HEK293T (cell line): Measurements from ENCODE around the gene RHEX.

Experiments used
- CTCF ChIA-PET: fragments of 350-600 bp; formaldehyde crosslinking; extraction: SDS; loops from one replicate; lab custom pipeline; 2021; ENCODE audit warnings: antibody characterized with exemption, inconsistent platforms; lab: Yijun Ruan, JAX
- POLR2A ChIA-PET: fragments of 350-600 bp; formaldehyde crosslinking; extraction: SDS; loops from one replicate; lab custom pipeline; 2020; ENCODE audit warnings: antibody characterized with exemption, inconsistent platforms; lab: Yijun Ruan, JAX
- DNase-seq: peaks from one replicate; pipeline ENCODE4 v3.0.0; 2012; ENCODE audit warnings: mixed read lengths; ENCODE audit errors: extremely low spot score
- ARNT ChIP-seq: fragments of 450-650 bp; IDR thresholded peaks from 2 replicates; pipeline ENCODE4 v1.6.1; 2017; ENCODE audit warnings: mild to moderate bottlenecking
- BHLHE40 ChIP-seq: fragments of 450-650 bp; IDR thresholded peaks from 2 replicates; pipeline ENCODE4 v1.6.1; 2016; ENCODE audit warnings: mild to moderate bottlenecking, moderate library complexity, borderline replicate concordance
- CTBP1 ChIP-seq: fragments of 450-650 bp; IDR thresholded peaks from 2 replicates; pipeline ENCODE4 v1.6.1; 2016; ENCODE audit warnings: borderline replicate concordance
- ELF4 ChIP-seq: fragments of 450-650 bp; IDR thresholded peaks from 2 replicates; pipeline ENCODE4 v1.6.1; 2017; ENCODE audit warnings: antibody characterized with exemption
- FOXA1 ChIP-seq: fragments of 450-650 bp; IDR thresholded peaks from 2 replicates; pipeline ENCODE4 v1.6.1; 2016; ENCODE audit warnings: mild to moderate bottlenecking
- FOXK2 ChIP-seq: fragments of 450-650 bp; IDR thresholded peaks from 2 replicates; pipeline ENCODE4 v1.6.1; 2016; ENCODE audit warnings: mild to moderate bottlenecking
- FOXM1 ChIP-seq: fragments of 450-650 bp; IDR thresholded peaks from 2 replicates; pipeline ENCODE4 v1.6.1; 2017; ENCODE audit warnings: mild to moderate bottlenecking, borderline replicate concordance
- HDGF ChIP-seq: fragments of 450-650 bp; IDR thresholded peaks from 2 replicates; pipeline ENCODE4 v1.6.1; 2017; ENCODE audit warnings: antibody characterized with exemption, borderline replicate concordance
- L3MBTL2 ChIP-seq: fragments of 450-650 bp; conservative IDR thresholded peaks from 2 replicates; pipeline ENCODE4 v1.6.1; 2016; ENCODE audit warnings: mild to moderate bottlenecking
- LEF1 ChIP-seq: fragments of 450-650 bp; IDR thresholded peaks from 2 replicates; pipeline ENCODE4 v1.6.1; 2017; ENCODE audit warnings: mild to moderate bottlenecking, borderline replicate concordance
- NFRKB ChIP-seq: fragments of 450-650 bp; IDR thresholded peaks from 2 replicates; pipeline ENCODE4 v1.6.1; 2016; ENCODE audit warnings: mild to moderate bottlenecking, moderate library complexity
- SP1 ChIP-seq: fragments of 450-650 bp; IDR thresholded peaks from 2 replicates; pipeline ENCODE4 v1.6.1; 2017
- SUZ12 ChIP-seq: fragments of 450-650 bp; IDR thresholded peaks from 2 replicates; pipeline ENCODE4 v1.6.1; 2016; ENCODE audit warnings: mild to moderate bottlenecking
- TARDBP ChIP-seq: fragments of 450-650 bp; IDR thresholded peaks from 2 replicates; pipeline ENCODE4 v1.6.1; 2016
- ZNF384 ChIP-seq: fragments of 450-650 bp; IDR thresholded peaks from 2 replicates; pipeline ENCODE4 v1.6.1; 2016
- TF ChIP-seq, protein P1 (sequence below): fragments of 450-650 bp; IDR thresholded peaks from 2 replicates; pipeline ENCODE4 v1.6.1; 2016

Gene RHEX

DNA sequence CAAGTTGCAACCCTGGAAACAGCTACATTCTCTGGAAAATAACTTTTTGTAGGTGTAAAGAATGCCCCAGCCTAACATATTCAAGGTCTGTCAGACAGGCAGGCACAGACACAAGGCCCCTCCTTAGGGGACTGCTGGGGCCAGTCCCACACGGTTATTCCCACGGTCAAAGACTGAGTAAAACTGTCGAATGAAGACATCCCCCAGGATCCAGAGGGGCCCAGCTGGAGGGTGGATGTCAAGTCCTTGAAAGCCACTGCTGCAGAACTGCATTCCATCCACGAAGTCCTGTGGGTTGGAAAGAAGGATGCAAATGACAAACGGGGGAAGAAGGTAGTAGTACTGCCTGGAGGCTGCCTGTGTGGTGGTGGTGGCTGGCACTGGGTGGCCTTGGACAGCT, 42.9 kb upstream of the RHEX start:
- DNase-seq: no peak
- TF ChIP-seq, protein P1, sequence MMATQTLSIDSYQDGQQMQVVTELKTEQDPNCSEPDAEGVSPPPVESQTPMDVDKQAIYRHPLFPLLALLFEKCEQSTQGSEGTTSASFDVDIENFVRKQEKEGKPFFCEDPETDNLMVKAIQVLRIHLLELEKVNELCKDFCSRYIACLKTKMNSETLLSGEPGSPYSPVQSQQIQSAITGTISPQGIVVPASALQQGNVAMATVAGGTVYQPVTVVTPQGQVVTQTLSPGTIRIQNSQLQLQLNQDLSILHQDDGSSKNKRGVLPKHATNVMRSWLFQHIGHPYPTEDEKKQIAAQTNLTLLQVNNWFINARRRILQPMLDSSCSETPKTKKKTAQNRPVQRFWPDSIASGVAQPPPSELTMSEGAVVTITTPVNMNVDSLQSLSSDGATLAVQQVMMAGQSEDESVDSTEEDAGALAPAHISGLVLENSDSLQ: no peak
- TF ChIP-seq FOXM1 (no peak), ELF4 (no peak), HDGF (no peak), L3MBTL2 (no peak), CTBP1 (no peak), ARNT (no peak)
- POLR2A ChIA-PET: no interaction called here
- CTCF ChIA-PET: interaction anchor here (1.0 kb wide), 1 partner anchor 33 kb away, joined by 3 read pairs; no protein-coding TSS in a partner anchor

DNA sequence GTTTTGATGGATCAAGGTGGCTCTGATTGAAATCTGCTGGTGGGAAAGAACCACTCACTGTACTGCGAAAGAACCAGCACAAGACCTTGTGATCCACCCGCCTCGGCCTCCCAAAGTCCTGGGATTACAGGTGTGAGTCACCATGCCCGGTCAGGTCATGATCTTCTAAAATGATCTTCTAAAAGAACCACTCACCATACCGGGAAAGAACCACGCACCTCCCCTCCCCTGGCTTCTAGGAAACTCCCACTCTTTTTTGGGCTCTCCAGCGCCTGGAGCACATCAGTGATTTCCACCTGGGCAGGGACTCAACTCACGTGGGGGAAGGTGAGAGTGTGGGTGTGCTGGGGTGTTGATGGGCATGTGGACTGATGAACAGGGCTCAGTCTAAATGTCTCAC, 41.9 kb upstream of the RHEX start:
- no peak for DNase-seq
- CTCF ChIA-PET: no interaction called here
- POLR2A ChIA-PET: no interaction called here
- TF ChIP-seq LEF1: no peak

DNA sequence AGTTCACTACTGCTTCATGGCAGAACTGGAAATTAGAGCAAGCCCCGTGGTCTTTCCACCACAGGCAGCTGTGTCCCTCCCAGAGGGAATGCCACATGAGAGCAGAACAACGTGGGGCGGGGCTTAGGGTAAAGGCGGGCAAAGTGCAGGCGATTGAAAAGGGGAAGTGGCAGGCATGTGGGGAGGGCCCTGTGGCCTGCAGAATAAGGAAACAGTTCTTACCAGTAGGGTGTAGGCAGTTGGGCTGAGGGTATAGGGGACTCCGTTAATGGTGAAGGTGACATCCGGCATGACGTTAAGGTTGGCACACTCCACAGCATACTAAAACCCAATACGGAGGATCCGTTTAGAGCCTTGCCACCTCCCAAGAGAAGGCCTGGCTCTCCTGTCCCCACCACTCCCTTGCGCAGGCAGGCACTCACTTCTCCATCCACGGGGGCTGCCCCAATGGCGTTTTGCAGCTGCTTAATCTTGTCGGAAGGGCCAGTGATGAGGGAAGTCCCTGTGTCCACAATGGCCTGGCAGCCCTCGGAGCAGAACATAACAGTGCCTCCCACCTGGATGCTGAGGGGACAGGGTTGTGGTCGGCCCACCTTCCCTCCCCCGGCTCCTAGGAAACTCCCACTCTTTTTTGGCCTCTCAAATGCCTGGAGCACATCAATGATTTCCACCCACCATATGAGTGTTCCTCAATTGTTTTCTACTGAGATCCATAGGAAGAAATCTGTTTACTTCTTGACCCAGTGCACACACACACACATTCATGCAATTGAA, 40.7 kb upstream of the RHEX start:
- ChIA-PET POLR2A (no interaction called here), CTCF (no interaction called here)
- no peak for DNase-seq
- TF ChIP-seq FOXA1 (no peak), ELF4 (no peak), FOXK2 (no peak), HDGF (no peak), TARDBP (no peak)
- TF ChIP-seq, protein P1: no peak

DNA sequence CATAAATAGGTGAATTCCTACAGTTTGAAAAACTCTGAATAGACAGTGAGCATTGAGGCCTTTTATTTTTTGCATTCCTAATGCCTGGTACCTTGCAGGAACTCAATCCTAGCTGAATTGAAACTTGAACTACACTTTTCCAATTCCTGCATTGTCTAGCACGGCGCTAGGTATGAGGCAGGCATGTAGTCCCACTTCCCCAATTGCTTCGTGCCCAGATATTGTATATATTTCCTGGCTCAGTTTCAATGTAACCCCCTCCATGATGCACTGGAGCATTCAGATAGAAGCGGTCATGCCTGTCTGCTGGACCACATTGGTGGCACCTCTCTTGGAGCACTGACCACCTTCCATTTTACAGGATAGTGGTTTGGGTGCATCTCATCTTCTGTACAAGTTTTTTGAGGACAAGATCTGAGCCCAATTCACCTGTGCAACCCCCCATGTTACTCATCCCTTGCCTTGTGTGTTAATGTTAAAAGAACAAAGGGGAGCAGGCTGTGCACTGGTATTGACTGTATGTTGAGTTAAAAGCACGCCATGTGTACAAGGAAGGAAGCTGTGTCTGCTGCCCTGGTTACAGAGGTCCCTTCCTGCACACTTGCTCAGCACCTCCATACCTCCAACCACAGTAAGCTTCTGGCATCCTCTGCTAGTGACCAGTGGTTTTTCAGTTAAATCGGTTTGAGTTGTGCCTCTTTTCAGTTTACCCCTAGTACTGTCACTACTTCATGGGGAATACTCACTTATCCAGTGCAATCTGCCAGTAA, 39.8 kb upstream of the RHEX start:
- ChIA-PET CTCF (no interaction called here), POLR2A (no interaction called here)
- DNase-seq: no peak

DNA sequence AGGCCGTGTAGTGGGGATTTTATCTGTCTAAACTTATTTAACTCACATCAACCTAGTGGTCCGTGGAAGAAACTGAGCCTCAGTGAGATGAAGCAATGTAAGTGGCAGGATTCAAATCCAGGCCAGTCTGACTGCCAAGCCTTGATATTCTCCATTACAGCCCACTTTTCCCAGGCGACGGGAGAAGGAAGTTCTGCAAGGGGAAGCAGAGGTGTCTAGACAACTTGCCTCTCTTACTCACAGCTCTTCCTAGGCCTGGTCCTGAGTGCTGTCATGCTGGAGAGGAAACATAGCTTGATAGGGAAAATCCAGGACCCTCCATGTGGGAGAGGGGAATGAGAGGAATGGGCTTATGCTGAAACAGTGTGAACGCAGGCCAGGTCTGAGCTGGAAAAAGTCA, 38.4 kb upstream of the RHEX start:
- ChIA-PET CTCF (no interaction called here), POLR2A (no interaction called here)
- TF ChIP-seq ARNT (no peak), SUZ12 (no peak), SP1 (no peak), ZNF384 (no peak), NFRKB (no peak), BHLHE40 (no peak), ELF4 (no peak), FOXA1 (no peak), LEF1 (no peak), L3MBTL2 (no peak), TARDBP (no peak), FOXK2 (no peak), HDGF (no peak), CTBP1 (no peak), FOXM1 (no peak)
- TF ChIP-seq, protein P1: no peak
- DNase-seq: no peak

More for the DNA sequence above, 39.8 kb upstream of the RHEX start:
- TF ChIP-seq SP1 (no peak), FOXA1 (no peak), TARDBP (no peak), FOXM1 (no peak), SUZ12 (no peak), ELF4 (no peak), ARNT (no peak), L3MBTL2 (no peak), CTBP1 (no peak), HDGF (no peak), BHLHE40 (no peak), ZNF384 (no peak), LEF1 (no peak), FOXK2 (no peak), NFRKB (no peak)
- TF ChIP-seq, protein P1: no peak

DNA sequence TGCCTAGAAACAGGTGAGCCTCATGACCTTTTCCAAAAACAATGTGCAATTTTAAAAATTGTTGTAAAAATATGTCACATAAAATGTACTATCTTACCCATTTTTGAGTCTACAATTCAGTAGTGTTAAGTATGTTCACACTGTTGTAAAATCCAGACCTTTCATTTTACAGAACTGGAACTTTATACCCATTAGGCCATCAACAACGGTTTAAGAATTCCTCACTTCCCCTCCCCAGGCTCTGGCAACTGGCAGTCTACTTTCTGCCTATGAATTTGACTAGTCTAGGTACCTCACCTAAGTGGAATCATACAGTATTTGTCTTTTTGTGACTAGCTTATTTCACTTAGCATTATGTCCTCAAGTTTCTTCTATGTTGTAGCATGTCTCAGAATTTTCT, 37.9 kb upstream of the RHEX start:
- POLR2A ChIA-PET: no interaction called here
- CTCF ChIA-PET: no interaction called here
- DNase-seq: no peak
- TF ChIP-seq HDGF (no peak), BHLHE40 (no peak)
- TF ChIP-seq, protein P1: no peak
